DOHH2 (cell line): Measurements from ENCODE around the gene TTC7B.

Experiments used
- EZH2phosphoT487 ChIP-seq: fragments of 200-600 bp; sonication (generic); IDR thresholded peaks from 2 replicates; pipeline ENCODE4 v1.6.1; 2017; ENCODE audit warnings: borderline replicate concordance, mild to moderate bottlenecking, antibody characterized with exemption, low read length, moderate library complexity, mixed read lengths
- TF ChIP-seq, protein P1 (sequence below): fragments of 200-600 bp; sonication (generic); IDR thresholded peaks from one replicate; pipeline ENCODE4 v1.5.1; 2014; ENCODE audit warnings: antibody characterized with exemption, mild to moderate bottlenecking, low read depth, low read length; ENCODE audit not compliant: poor library complexity, severe bottlenecking

DNA sequence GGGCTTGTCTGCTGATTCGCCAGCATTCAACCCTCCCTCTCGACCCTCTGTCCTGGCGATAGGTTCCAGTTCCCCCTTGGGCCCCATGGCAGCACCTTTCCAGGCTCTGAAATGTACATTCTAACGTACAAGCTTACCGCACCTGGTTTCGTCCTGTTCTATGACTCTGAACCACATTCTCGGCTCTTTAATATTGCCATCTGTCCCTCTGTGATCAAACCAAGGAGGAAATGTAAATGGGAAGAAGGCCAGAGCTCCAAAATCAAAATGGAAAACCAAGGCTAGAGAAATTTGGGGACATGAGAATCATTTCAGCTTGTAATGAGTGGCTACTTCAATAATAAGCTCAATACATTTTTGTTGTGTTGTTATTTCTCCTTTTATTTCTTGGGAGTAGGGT lies 117.2 kb downstream of the TTC7B start:
- TF ChIP-seq, protein P1, sequence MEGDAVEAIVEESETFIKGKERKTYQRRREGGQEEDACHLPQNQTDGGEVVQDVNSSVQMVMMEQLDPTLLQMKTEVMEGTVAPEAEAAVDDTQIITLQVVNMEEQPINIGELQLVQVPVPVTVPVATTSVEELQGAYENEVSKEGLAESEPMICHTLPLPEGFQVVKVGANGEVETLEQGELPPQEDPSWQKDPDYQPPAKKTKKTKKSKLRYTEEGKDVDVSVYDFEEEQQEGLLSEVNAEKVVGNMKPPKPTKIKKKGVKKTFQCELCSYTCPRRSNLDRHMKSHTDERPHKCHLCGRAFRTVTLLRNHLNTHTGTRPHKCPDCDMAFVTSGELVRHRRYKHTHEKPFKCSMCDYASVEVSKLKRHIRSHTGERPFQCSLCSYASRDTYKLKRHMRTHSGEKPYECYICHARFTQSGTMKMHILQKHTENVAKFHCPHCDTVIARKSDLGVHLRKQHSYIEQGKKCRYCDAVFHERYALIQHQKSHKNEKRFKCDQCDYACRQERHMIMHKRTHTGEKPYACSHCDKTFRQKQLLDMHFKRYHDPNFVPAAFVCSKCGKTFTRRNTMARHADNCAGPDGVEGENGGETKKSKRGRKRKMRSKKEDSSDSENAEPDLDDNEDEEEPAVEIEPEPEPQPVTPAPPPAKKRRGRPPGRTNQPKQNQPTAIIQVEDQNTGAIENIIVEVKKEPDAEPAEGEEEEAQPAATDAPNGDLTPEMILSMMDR = no peak
- TF ChIP-seq EZH2phosphoT487 = no peak
